ENCODE data around the gene DIP2C. TPM values are rescaled to one million over a fixed set of nuclear protein-coding genes. Genes with fewer than 3 reads are reported as not detected.

The DIP2C gene
- total RNA-seq, 3 donors from 2014 or later, result 17.1 to 48.2 (median 20.3) TPM

- no peak for DNase-seq (ENCODE audit: low spot score in 2 of 2)
- Histone ChIP-seq H3K27ac (no peak overlapping the region), H3K9me3 (no peaks in the 10 kb centered on the region), H3K36me3 (peaks cover 7% of the 10 kb centered on the region), H3K4me1 (no peaks in the 10 kb centered on the region), H3K4me3 (no peak overlapping the region), H3K27me3 (no peaks in the 10 kb centered on the region)
- no peak for TF ChIP-seq POLR2AphosphoS5 (IDR thresholded peaks at IDR 0.05)
- no peak for TF ChIP-seq POLR2A (IDR thresholded peaks at IDR 0.05)
- TF ChIP-seq, protein P1, sequence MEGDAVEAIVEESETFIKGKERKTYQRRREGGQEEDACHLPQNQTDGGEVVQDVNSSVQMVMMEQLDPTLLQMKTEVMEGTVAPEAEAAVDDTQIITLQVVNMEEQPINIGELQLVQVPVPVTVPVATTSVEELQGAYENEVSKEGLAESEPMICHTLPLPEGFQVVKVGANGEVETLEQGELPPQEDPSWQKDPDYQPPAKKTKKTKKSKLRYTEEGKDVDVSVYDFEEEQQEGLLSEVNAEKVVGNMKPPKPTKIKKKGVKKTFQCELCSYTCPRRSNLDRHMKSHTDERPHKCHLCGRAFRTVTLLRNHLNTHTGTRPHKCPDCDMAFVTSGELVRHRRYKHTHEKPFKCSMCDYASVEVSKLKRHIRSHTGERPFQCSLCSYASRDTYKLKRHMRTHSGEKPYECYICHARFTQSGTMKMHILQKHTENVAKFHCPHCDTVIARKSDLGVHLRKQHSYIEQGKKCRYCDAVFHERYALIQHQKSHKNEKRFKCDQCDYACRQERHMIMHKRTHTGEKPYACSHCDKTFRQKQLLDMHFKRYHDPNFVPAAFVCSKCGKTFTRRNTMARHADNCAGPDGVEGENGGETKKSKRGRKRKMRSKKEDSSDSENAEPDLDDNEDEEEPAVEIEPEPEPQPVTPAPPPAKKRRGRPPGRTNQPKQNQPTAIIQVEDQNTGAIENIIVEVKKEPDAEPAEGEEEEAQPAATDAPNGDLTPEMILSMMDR (IDR thresholded peaks at IDR 0.05), result no peak
- intact Hi-C loops (cut with DNase I; ENCODE audit: low total_unique reads), result loop anchor here (2.0 kb wide), 1 partner anchor 43 kb away; no protein-coding TSS in a partner anchor
Measured at GRCh38 chr10:416091-416515, 273.4 kb downstream of the DIP2C start.

DNA sequence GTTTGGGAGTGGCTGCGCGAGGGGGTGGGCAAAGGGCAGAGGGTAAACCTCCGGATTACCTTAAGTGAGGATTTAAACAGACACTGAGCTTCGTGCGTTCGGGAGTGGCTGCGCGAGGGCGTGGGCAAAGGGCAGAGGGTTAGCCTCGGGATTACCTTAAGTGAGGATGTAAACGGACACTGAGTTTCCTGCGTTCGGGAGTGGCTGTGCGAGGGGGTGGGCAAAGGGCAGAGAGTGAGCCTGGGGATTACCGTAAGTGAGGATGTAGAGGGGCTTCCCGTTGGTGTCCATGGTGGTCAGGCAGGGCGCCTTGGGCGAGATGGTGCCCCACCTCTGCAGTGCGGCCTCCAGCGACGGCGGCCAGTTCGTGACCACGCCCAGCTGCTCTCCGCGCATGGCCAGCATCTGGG lies 275.8 kb downstream of the DIP2C start:
- no peaks in the 10 kb centered on the region for H3K9me3 ChIP-seq
- TF ChIP-seq POLR2A (IDR thresholded peaks at IDR 0.05) (no peak), POLR2AphosphoS5 (IDR thresholded peaks at IDR 0.05) (no peak)
- TF ChIP-seq, protein P1 (IDR thresholded peaks at IDR 0.05), result no peak
- intact Hi-C loops (cut with DNase I; ENCODE audit: low total_unique reads), result no loop called here
- no peak for DNase-seq (ENCODE audit: low spot score in 2 of 2)
- H3K4me3 ChIP-seq, result no peak overlapping the region
- H3K27me3 ChIP-seq, result no peaks in the 10 kb centered on the region
- H3K27ac ChIP-seq, result no peak overlapping the region
- H3K4me1 ChIP-seq, result no peaks in the 10 kb centered on the region
- peaks cover 7% of the 10 kb centered on the region for H3K36me3 ChIP-seq

DNA sequence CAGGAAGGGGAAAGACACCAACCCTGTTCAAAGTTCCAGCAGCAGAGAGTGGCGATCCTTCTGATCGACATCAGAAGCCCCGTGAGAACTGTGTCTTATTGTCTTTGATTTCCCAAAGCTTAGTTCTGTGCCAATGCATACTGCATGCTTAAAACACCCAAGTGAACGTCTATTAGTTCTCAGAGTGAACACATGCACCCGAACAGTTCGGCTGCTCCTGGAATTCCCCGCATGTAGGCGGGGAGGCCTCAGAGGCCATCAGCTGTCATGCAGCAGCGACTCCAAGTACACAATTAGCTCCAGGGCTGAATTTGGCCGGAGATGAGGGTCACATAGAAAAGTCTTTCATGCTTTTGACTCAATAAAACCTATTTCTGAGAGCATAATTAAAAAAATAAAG lies 277.4 kb downstream of the DIP2C start:
- H3K27me3 ChIP-seq, result no peaks in the 10 kb centered on the region
- peaks cover 7% of the 10 kb centered on the region for H3K36me3 ChIP-seq
- intact Hi-C loops (cut with DNase I; ENCODE audit: low total_unique reads), result no loop called here
- no peaks in the 10 kb centered on the region for H3K9me3 ChIP-seq
- no peak overlapping the region for H3K27ac ChIP-seq
- H3K4me3 ChIP-seq, result no peak overlapping the region
- no peak for DNase-seq (ENCODE audit: low spot score in 2 of 2)
- TF ChIP-seq POLR2AphosphoS5 (IDR thresholded peaks at IDR 0.05) (no peak), POLR2A (IDR thresholded peaks at IDR 0.05) (no peak)
- TF ChIP-seq, protein P1 (IDR thresholded peaks at IDR 0.05), result no peak
- H3K4me1 ChIP-seq, result no peaks in the 10 kb centered on the region

DNA sequence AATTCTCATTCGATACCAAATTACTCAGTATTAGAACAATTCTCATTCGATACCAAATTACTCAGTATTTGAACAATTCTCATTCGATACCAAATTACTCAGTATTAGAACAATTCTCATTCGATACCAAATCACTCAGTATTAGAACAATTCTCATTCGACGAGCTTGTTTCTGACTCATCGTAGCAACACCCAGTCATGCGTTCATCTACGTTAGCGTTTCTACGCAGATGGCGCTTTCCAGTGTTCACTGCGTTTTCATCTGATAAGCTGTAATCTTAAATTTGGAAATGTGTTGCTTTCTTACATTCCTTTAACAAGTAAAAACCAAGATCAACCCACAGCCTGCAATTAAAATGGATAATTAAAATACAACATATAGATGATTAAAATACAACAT lies 277.9 kb downstream of the DIP2C start:
- no peak for DNase-seq (ENCODE audit: low spot score in 2 of 2)
- no peaks in the 10 kb centered on the region for H3K9me3 ChIP-seq
- intact Hi-C loops (cut with DNase I; ENCODE audit: low total_unique reads), result no loop called here
- peaks cover 7% of the 10 kb centered on the region for H3K36me3 ChIP-seq
- H3K27ac ChIP-seq, result peak overlapping the region in 1 of 2 donors; percentile 62
- H3K4me1 ChIP-seq, result no peaks in the 10 kb centered on the region
- no peaks in the 10 kb centered on the region for H3K27me3 ChIP-seq
- H3K4me3 ChIP-seq, result peak overlapping the region in 1 of 3 donors; percentile 13
- no peak for TF ChIP-seq POLR2A (IDR thresholded peaks at IDR 0.05)
- no peak for TF ChIP-seq POLR2AphosphoS5 (IDR thresholded peaks at IDR 0.05)
- TF ChIP-seq, protein P1 (IDR thresholded peaks at IDR 0.05), result no peak

DNA sequence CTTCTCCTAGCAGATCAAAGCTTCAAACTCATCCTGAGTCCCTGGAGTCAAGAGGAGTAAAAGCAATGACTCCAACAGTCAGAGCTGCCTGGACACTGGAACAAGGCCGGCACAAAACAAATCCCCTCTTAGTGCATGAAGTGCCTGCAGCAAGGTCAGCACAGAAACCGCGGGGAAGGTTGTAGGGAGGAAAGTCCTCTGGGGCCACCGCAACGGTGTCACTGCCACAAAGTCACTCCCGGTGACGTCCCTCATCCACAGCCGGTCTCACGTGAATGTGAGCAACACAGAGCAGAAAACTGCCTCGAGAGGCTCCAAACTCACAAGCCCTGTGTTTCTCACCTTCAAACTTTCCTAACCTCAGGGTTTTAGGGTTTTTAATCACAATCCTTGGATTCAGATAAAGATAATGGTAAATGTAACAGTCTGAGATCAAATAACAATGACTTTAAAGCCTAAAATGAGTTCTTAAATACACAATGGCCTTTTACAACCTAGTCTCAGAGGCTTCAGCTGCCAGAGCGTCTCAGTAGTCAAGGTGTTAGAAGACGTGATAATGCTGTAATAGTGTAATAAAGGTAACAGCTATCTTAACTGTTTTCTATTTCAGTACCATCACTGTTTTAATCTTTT lies 279.9 kb downstream of the DIP2C start:
- H3K27ac ChIP-seq, result no peak overlapping the region
- no peaks in the 10 kb centered on the region for H3K27me3 ChIP-seq
- intact Hi-C loops (cut with DNase I; ENCODE audit: low total_unique reads), result no loop called here
- no peak overlapping the region for H3K4me3 ChIP-seq
- TF ChIP-seq, protein P1 (IDR thresholded peaks at IDR 0.05), result no peak
- no peak for TF ChIP-seq POLR2A (IDR thresholded peaks at IDR 0.05)
- TF ChIP-seq POLR2AphosphoS5 (IDR thresholded peaks at IDR 0.05), result no peak
- DNase-seq (ENCODE audit: low spot score in 2 of 2), result no peak
- no peaks in the 10 kb centered on the region for H3K4me1 ChIP-seq
- peaks cover 7% of the 10 kb centered on the region for H3K36me3 ChIP-seq
- H3K9me3 ChIP-seq, result no peaks in the 10 kb centered on the region
